HG02763 (cell line): Measurements from ENCODE around the gene SEC14L6.
"Not testable (repeated sequence)": the region's sequence is repeated elsewhere in the genome, so short reads cannot be mapped to it uniquely, and the experiment has no call there.

ENCODE experiments used
- ATAC-seq: cut with Tn5 transposase; IDR thresholded peaks from one replicate; pipeline ENCODE4 v1.9.1; 2021; ENCODE audit warnings: mild to moderate bottlenecking, moderate library complexity; ENCODE audit not compliant: unreplicated experiment

The SEC14L6 gene

DNA sequence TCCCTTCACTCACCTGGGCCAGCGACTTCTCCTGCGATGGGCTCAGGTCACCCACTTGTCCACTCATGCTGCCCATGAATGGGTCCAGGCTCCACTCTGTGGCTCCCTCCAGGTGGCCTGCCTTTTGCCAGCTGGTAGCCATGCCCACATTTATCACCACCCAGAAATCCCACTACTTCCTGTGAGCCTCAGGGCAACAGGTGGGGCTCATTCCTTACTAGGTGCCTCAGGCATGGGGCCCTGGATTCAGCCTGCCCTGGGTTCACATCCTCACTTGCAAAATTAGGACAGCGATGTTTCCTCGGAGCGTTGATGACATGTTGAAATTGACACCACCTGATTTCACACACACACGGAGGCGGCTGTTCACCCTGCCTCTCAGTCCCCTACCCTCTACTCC is at the start of gene SEC14L6:
TSS of gene SEC14L6 (minus strand) at position 126 of the 400 bp plus-strand sequence. CDS start at position 67, 59 bp downstream.
- ATAC-seq = no peak

DNA sequence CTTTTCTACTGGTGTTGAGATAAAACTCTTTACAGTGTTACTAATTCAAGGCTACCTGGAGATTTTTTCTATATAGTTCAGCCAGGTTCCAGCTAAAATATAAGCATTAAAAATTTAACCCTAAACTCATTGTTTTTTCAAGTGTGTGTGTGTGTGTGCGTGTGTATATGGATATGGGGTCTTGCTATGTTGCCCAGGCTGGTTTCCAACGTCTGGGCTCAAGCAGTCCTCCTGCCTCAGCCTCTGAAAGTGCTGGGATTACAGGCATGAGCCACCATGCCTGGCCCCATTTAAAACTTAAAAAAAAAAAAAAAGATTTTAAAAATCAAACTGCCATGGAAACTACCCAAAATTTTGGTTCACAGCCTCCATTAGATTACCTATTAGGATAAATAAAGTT is 49.7 kb upstream of the SEC14L6 start:
- ATAC-seq = no peak

DNA sequence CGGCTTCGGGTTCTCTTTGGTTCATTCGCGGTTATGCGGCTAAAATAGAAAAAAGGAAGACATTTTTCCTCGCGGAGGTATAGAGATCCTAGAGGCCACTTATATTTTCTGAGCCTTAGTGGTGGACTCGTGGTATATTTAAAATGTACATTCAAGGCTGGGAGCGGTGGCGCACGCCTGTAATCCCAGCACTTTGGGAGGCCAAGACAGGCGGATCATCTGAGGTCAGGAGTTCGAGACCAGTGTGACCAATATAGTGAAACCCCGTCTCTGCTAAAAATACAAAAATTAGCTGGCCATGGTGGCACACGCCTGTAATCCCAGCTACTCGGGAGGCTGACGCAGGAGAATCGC is 45.8 kb upstream of the SEC14L6 start:
- not testable (repeated sequence) for ATAC-seq

DNA sequence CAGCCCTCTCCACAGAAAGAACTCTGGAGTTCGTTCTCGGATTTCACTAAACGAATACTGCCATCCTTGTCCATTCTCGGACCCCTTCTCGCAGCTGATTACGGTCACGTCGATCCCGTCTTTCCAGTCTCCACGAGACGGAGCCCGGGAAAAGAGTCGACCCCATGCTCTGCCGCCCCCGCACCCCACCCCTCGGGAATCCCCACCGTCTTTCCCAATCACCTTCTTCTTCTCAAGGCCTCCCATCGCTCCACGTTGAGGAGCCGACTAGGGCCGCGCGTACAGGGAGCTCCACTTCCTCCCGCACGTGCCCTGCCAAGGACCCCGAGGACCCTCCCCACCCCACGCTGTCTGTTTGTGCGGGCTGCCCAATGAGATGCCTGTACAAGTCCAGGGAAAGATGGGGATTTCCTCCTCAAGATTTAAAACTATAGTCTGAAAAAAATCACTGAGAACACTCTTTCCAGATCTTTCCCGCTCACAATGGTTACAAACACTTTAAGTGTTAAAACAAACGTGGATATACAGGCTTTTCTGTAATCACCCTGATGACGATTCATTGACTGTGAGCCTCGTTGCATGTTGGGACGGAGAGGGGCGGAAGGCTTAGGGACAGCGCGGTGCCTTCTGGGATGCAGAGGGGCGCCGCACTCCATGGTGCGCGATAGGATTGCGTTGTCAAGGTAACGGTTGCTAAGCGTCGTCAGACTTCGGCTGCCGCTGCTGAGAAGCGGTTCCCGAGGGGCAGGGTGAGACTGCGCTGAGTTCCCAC is 45.2 kb upstream of the SEC14L6 start, which contains the start of gene PES1:
TSS of gene PES1 (minus strand) at position 323 of the 772 bp plus-strand sequence. CDS start at position 246, 77 bp downstream.
- ATAC-seq = peak; percentile 92

DNA sequence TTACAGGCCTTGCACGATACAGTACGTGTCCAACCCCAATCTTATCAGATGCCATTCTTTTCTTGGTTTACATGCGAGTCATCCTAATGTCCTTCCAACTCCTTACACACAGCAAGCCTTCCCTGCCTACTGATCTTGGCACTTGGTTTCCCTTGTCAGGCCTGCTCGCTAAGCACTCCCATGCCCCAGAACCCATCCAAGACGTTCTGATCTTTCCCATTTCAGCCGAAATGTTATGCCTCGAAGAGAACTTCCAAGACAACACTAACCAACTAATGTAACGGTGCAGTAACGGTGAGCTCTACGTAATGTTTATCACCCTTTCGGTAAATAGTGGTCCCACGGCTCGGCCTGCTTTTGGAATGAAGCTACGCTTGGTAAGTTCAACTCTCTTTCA is 44.6 kb upstream of the SEC14L6 start:
- ATAC-seq = no peak

DNA sequence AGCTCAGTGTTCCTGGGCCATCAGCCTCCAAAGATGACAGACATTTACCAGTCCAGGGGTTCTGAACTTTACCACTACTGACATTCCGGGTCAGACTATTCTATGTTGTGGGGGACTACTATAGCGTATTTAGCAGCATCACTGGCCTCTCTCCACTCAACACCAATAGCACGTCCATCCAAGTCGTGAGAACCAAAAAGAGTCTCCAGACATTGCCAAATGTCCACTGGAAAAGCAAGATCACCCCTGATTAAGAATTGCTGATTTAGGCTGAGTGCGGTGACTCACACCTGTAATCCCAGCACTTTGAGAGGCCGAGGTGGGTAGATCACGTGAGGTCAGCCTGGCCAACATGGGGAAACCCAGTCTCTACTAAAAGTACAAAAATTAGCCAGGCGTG is 39.9 kb upstream of the SEC14L6 start:
- no peak for ATAC-seq

DNA sequence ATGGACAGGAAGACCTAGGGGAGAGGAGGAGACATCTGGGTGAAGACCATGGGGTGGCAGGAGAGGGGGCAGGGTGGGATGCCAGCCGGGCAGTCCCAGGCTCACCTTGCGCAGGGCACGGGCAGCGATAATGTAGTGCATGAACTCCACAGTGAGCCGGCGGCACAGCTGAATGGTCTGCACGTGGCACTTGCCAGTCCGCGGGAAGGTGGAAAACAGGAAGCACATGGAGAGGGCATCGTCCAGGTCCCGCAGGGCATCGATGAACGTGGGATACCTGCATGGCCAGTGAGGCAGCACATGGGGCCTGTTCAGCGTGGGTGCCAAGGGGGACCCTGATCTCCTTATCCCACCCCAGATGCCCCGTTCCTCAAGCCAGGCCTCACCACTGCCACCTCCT is 37.9 kb upstream of the SEC14L6 start:
- no peak for ATAC-seq

DNA sequence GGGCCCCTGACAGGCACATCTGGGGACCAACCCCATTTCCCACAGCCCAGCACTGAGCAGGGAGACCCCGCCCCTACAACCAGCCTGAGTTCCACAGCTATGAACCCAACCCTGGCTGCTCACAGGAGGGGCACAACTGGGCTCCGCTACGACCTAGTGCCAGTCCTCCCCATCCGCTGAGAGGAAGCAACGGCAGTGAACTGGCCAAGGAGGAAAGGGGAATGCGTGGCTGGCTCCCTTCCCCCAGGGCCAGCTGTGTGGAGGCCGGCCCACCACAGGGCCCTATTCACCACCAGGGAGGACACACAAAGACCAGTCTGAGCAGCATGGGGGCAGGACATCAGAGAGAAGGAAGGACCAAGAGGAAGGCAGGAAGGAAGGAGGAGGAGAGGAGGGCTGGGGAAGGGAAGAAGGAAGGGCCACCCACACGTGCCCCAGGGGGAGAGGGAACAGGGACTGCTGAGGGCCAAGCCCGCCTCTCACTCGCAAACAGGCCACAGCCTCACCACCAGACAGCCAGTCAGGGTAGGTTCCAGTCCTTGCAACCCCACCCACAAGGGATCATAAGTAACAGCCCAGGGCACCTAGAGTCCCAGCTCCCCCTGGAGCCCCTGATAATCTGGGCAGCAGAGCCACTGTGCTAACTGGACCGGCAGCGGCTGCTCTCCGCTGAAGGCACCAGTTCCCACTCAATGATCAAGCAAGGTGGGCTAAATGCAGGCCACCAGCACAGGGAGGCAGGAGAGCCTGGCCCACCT is 36.4 kb upstream of the SEC14L6 start:
- no peak for ATAC-seq

DNA sequence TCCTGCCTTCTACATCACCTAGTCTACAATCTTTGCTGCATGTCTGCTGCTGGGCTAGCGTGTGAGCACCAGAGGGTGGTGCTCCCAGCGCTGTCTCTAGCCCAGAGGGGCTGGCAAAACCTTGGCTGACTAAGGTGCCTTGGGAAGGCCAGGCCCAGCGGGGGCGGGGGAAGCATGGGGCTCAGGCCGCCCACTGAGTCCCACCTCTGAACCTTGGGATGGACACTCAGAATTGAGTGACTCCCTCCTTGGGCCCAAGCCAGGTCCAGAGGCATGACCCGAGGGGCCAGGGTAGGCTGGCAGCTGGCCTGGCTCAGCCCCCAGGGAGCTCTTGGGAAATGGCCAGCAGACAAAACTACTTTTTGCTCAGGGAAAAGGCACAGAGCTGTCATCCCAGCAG is 35.5 kb upstream of the SEC14L6 start:
- no peak for ATAC-seq

DNA sequence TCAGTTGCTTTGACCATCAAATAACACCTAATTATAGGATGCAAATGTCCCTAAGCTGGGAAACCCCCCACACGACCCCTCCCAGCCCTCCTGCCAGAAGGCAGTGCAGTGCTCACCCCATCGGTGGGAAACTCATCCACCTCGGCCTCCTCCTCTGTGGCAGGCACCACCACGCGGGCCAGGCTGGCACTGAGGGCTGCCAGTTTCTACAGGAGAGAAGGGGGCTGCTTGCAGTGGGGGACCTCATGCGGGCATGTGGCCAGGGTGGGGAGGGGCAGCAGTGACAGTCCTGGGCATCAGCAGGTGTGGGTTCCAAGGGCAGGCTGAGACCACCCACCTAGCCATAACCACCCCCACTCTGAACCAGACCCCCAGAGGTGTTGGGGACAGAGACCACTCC is 34.4 kb upstream of the SEC14L6 start:
- ATAC-seq = no peak

DNA sequence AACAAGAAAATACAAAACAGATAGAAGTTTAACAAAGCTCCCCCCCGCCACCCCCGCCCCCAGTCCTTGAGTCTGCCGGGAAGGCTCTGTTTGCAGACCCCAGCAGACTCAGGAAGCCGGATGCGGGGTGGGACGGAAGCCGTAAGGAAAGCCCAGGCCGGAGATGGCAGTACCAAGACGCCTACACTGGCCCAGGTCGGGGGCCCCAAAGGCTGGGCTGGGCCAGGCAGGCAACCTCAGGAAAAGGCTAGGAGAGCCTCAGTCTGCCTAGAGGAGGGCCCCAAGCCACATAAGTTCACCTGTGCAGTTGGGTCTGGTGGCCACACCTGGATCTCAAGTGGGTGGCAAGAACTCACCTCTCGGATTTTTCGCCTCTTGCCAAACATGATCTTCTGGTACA is 31.9 kb upstream of the SEC14L6 start:
- ATAC-seq = no peak

DNA sequence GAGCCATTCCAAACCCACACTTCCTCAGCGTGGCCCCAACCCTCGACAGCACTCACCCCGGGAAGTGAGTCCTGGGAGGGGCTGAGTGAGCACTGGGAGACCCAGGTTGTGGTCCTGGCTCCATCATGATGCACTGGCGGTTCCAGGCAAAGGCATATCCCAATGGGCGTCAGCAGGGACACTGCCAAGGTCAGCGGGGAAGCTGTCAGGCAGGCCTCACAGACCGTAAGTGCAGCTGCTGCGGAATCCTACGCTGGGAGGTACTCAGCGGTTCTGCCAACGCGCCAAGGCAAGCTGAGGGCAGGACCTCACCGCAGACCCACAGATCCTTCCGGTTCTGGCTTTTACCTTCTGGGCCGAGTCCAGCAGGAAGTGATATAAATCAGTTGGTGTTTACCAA is 29.3 kb upstream of the SEC14L6 start:
- no peak for ATAC-seq

DNA sequence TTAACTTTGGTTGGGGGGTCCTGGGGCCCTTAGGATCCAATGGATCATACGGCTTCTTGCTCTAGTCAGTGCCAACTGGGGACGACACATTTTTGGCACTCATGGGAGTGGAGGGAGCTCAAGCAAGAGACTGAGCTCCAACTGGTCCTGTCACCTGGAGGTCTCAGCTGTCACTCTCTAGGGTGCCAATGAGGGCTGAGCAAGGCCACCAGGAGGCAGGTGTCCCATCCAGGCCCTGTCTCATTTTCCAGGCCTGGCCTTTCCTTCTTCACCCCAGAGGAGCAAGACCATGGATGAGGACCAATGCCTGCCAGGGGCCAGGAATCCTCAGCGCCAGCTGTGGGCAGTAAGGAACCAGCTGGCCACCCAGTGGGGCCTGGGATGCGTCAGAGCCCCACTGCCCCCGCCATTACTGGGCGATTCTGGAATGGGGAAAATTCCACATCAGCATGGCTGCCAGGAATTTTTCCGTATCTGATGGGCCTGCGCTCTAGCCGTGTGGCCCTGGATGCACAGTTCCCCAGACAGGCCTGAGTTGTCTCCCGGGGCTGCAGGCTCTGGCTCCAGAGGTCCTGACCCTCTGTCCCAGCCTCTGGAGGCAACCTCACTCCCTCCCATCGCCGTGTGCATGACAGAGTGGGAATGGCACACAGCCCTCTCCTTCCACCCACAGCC is 28.6 kb upstream of the SEC14L6 start:
- no peak for ATAC-seq

DNA sequence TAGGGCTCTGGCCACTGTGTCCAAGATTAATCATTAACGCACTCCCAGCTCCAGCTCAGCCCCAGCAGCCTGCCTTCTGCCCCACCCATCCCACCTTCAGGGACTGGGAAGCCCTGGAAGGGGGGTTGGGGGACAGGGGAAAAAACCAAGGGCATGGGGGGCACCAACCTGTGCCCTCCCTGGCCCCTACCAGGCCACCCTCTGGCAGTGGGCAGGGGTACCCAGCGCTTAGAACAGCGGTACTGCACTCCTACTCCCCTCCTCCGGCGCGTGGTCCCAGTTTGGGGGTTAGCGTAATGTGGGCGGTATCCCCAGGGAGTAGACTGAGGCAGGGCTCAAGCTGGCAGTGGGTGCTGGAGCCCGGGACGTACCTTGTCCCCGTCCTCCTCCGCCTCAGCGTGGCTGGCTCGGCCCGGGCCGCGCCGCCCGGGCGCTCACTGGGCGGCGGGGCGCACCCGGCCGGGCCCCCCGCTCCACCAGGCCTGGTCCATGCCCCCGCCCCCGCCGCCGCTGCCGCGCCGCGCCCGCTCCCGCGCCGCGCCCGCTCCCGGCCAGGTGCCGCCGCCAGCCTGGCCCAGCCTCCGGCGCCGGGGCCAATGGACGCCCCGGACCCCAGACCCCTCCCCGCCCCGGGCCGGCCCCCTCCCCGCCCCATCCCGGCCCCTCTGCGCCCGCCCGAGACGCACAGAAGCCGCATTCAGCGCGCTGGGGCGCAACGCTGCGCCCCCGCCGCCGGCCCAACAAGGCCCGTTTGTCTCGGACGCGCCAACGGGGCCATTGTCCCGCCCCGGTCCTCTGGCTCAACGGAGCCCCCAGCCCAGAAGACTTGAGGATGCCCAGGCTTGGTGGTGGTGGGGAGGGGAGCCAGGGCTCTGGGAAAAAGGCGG is 27.8 kb upstream of the SEC14L6 start, which contains the start of gene GAL3ST1:
TSS of gene GAL3ST1 (minus strand) at position 571 of the 887 bp plus-strand sequence. CDS start 17,273 bp downstream, outside the sequence.
- ATAC-seq = no peak

DNA sequence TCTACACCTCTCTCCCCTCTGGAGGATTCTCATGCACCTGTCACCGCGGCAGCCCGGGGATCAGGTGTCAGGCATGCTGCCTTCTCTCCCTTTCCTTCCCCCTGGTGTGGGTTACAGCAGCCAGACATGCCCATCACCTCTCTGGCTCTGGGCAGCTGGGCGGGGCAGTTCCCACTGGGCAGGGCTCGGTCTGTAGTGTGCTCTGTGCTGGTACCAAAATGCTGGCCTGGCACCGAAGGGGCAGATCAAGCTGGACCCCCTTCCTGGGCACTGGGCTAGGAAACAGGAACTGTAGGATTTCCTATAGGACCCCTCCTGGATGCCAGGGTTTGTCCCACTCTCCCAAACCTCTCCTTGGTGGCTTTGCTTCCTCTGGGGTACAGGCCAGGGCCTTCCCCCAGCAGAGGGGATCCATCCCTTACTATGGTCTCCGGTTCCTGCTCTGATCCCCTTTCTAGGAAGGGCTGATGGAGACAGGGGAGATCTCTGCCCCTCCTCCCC is 27.1 kb upstream of the SEC14L6 start:
- ATAC-seq = no peak

DNA sequence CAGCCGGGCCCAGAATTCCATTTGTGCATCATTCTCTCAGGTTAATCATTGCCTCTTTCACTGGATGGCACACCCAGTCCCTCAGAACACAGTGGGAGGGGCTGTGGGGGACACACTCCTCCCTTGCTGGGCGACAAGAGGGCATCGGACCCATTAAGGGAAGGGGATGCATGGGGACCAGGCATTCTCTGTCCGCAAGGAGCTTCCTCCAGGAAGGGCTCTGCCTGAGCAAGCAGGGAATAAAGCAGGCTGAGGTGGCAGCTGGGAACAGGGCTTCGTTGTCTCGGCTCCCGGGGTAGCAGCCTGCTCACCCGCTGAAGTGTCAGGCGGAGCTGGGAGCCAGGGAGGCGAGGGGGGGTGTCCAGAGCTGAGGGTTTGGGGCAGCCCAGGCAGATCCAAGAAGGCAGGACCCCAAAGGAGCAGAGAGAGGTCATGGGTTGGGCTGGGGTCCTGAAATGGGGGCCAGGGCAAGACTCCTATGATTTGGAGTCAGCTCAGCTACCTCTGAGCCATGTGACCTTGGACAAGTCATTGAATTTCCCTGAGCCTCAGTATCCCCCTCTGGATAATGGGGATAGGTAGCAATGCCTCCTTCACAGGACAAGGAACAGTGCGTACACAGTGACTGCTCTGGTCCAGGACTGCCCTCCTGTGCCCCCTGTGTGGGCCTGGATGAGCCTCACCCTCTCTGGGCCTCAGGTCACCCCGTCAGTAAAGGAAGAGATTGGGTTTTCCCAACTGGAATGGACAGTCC is 26.5 kb upstream of the SEC14L6 start:
- no peak for ATAC-seq

DNA sequence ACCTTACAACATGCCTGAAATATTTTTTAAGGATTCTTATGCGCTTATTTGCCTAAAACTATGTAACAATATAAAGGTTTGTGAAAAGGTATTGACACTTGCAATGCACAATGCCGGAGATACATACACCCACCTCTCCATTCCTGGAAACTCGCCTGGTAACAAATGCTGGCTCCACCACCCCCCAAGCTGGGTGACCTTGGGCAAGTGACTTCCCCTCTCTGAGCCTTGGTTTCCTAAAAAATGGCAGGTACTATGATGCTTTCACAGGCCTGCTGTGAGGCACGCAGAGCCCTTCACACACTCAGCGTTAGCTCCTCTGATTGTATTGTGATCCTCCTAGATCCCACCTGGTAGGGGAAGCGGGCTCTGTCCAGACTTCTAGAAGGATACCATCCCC is 25.7 kb upstream of the SEC14L6 start:
- no peak for ATAC-seq

DNA sequence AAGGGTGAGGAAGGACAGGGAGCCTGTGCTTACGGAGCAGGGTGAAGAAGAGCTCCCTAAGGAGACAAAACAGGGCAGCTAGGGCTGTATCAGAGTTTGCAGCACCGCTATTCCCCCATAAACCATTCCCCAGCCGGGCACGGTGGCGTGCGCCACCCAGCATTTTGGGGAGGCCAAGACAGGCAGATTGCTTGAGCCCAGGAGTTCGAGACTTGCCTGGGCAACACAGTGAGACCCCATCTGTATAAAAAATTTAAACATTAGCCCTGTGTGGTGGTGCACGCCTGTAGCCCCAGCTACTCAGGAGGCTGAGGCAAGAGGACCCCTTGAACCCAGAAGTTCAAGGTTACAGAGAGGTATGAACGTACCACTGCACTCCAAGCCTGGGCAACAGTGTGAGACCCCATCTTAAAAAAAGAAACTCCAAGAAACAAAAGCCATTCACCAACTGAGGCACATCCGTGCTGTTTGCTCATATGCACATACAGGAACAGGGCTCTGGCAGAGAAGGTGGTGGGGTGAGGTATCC is 23.2 kb upstream of the SEC14L6 start:
- no peak for ATAC-seq

DNA sequence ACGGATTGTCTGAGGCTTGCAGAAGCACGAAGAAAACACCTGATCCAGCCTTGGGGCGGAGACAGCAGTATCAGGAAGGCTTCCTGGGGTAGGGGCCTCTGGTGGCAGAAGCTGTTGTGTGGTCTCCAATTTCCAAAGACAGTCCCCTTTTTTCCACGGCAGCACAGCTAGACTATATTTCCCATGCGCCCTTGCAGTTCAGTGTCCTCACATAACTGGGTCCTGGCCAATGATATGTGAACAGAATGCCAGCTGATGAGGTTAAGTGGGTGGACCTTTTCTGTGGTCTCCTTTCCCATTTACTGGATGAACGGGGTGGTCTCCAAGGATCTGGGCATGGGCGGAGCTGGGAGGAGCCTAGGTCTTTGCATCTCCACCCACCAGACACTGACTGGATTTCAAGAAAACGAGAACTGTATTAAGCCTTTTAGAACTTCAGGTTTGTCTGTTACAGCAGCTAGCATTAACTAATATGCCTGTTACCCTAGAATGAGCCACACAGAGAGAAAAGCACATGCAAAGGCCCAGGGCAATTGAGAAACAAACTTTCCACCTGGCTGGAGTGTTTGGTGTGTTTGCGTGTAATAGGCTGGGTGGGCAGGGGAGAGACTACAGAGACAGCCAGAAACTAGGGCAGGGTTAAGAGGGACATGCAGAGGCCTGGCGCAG is 21.7 kb upstream of the SEC14L6 start:
- ATAC-seq = no peak
